Measurements from ENCODE around the gene PREB.

Gene PREB

GRCh38 chr2:27094353-27094984 is 40.0 kb downstream of the PREB start:
- no peak for DNase-seq (ENCODE audit: low spot score)

DNA sequence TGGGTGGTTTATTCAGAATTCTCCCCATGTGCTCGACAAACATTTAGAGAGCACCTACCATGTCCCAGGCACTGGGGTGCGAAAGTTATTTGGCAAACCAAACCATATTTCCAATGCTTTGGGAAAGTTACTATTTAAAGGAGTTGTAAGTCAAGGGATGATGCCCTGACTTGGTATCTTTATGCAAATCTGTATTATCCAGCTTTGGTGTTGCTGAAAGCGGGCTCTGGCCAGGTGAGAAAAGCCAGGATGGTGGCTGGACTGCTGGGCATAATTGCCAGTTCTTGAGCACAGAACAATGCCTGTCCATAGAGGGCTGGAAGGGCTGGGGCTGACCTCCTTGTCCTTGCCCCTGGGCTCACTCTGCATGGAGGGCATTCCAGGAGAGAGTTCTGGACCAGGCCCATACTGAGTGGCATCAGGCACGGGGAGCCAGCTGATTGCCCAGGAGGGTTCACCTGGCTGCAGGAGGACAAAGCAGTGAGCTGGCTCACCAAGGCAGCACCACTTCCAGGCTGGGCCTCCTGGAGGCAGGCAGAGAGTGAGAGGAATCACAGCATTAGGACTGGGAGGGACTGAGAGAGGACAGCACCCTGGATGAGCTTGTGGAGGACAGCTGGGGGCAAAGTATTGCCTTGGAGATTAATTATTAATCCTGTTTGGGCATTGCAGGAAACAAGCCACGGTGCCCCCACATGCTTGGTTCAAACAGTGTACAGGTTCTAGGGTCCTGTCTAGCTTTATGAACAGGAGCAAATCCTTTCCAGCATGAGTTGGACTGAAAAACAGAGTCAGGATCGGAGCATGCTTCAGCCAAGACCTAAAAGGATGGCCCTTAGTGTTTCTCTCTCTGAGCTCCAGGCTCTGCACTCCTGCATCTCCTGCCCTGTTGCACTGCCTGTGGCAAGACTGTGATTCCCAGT is 40.7 kb downstream of the PREB start:
- DNase-seq (ENCODE audit: low spot score): no peak

- DNase-seq (ENCODE audit: low spot score): no peak
Measured at GRCh38 chr2:27092696-27093429, 41.6 kb downstream of the PREB start.

DNA sequence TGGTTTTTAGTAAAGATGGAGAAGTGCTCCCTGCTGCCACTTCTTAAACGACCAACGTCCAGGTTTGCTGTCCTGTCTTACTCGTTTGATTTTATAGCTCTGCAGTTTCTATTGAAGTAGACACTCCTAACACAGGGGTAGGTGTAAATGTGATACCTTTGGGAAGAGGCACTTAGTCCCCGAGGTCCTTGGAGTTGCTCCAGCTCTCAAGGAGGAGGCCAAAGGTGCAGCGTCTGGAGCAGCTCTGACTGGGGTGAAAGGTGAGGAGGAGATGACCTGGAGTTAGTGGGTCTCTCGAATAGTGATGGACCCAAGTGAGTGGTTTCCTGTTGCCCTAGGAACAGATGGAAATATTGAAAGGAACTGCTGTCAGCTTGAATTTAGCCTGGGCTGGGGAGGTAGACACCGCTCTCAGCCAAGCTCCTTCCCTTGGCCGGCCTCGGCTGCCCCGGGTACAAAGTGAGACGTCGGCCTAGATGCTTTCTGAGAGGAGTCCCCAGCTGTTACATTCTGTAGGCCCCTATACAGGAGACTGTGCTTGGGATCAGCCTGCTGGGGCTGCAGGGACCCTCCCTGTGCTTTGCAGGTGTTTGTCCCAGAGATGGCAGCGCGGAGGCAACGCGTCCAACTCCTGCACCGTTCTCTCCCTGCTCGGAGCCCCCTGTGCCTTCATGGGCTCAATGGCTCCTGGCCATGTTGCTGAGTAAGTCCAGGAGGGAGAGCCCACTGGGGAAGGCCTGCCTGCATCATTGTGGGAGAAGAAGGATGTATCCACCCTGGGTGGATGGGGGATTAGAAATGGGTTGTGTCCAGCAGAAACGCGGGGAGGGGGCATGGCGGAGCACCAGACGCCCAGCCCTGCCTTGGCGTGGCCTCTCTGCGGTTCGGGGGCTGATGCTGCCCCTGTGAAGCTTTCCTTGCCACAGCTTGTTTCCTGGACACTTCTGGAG is 42.4 kb downstream of the PREB start:
- no peak for DNase-seq (ENCODE audit: low spot score)

DNA sequence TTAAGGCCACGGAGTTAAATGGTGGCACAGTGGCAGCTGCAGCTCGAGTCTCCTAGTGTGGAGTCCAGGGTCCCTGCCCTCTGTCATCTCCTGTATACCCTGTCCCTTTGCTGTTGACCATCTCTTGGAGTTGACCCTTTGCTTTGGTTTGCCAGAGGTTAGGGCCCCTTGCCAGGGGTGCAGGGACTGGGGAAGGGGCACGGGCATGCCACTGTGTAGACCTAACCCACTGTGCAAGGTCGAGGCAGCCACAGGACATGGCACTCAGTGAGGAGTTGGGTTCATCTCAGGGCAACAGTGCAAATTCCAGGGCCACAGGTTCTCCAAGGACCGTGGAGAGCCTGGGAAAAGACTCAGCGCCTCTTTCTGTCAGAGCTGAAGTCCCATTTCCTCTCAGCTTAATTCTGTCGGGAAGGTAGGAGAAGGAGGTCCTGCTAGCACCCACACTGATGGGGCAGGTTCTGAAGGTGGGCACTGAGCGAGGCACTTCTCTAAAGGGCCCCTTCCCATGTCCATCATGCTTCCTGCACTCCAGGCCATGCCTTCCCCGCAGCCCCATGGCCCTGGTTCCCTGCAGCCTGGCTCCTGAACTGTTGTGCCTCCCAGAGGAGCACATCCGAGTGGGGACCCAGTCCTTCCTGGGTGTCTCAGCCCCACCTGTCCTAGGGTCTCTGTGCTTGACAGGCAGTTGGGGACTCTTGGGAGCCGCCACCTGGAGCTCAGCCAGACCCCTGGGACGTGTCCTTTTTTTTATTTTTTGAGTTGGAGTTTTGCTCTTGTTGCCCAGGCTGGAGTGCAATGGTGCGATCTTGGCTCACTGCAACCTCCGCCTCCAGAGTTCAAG is 45.1 kb downstream of the PREB start:
- no peak for DNase-seq (ENCODE audit: low spot score)

- DNase-seq (ENCODE audit: low spot score): no peak
Measured at GRCh38 chr2:27088634-27089033, 45.8 kb downstream of the PREB start.

GRCh38 chr2:27087823-27088410 is 46.5 kb downstream of the PREB start:
- DNase-seq (ENCODE audit: low spot score): no peak

DNA sequence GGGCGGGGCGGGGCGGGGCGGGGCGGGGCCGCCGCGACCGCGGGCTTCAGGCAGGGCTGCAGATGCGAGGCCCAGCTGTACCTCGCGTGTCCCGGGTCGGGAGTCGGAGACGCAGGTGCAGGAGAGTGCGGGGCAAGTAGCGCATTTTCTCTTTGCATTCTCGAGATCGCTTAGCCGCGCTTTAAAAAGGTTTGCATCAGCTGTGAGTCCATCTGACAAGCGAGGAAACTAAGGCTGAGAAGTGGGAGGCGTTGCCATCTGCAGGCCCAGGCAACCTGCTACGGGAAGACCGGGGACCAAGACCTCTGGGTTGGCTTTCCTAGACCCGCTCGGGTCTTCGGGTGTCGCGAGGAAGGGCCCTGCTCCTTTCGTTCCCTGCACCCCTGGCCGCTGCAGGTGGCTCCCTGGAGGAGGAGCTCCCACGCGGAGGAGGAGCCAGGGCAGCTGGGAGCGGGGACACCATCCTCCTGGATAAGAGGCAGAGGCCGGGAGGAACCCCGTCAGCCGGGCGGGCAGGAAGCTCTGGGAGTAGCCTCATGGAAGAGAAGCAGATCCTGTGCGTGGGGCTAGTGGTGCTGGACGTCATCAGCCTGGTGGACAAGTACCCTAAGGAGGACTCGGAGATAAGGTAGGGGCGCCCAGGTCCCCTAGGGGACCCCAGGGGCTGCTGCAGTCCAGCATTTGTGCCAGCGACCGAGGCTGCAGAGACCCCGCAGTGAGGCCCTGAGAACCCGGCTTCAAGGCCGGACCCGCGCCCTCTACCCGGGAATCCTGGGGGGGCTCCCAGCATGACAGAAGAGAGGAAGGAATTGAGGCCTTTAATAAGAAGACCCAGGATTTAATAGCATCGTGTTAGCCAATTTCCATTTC is 47.5 kb downstream of the PREB start, which contains the start of gene KHK:
TSS of gene KHK (plus strand) at position 49 of the 870 bp plus-strand sequence. CDS start at position 537, 488 bp downstream.
- peak; percentile 79 for DNase-seq (ENCODE audit: low spot score)

DNA sequence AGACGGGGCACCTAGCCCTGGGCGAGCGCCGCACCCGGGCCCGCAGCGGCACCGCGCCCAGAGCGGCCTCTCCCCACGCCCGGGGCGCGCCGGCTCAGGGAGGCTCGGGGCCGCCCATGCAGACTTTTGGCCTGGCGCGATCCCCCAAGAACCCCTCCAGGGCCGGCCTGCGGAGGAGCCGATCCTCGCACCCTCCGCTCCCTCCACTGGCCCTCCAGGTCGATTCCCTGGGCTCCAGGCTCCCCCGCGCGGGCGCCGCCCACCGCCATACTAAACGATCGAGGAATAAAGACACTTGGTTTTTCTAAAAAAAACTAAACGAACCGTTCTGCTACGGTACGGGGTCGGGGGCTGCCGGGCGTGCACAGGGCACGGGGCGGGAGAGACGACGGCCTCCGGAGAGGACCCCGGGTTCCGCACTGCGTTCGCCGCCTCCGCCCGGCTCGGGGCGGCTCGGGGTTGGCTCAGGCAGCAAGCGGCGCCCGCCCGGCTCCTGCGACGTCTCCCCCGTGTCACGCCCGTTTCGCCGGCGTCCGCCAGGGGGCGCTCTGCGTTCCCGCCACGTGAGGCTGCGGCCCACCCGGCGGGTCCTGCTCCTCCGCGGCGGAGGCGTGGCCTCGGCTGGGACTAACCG is 48.2 kb downstream of the PREB start:
- DNase-seq (ENCODE audit: low spot score): peak; percentile 99

DNA sequence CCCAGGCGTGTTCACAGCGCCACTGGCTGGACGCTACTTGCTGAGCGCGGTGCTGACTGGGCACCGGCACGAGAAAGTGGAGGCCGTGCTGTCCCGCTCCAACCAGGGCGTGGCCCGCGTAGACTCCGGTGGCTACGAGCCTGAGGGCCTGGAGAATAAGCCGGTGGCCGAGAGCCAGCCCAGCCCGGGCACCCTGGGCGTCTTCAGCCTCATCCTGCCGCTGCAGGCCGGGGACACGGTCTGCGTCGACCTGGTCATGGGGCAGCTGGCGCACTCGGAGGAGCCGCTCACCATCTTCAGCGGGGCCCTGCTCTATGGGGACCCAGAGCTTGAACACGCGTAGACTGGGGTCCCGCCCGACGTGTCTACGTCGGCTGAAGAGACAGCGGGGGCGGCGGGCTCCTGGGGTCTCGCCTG is 48.8 kb downstream of the PREB start:
- peak; percentile 82 for DNase-seq (ENCODE audit: low spot score)

DNA sequence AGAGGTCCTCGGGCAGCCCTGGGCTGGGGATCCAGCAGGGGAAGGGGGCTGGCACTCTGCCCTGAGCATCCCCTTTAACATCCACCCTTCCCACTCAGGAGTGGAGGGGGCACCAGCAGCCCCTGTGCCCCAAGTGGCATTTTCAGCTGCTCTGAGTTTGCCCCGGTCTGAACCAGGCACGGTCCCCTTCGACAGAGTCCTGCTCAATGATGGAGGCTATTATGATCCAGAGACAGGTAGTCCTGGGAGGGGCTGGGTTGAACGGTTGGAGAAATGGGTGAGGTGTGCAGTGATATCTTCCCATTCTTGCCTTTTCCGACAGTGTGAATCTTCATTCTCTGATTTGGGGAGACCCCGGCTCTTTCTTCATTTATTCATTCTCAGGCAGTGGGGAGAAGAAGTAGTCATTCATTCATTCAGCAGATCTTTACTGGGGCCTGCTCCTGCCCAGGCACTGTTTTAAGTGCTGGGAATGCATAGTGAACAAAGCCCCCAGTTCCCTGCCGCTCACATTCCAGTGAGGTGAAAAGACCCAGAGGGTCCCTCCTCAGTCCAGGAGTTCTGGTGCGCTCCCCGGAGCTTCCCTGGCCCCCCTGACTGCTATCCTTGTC is 49.3 kb downstream of the PREB start:
- DNase-seq (ENCODE audit: low spot score): no peak

GRCh38 chr2:27084297-27085061 is 50.0 kb downstream of the PREB start:
- no peak for DNase-seq (ENCODE audit: low spot score)

DNA sequence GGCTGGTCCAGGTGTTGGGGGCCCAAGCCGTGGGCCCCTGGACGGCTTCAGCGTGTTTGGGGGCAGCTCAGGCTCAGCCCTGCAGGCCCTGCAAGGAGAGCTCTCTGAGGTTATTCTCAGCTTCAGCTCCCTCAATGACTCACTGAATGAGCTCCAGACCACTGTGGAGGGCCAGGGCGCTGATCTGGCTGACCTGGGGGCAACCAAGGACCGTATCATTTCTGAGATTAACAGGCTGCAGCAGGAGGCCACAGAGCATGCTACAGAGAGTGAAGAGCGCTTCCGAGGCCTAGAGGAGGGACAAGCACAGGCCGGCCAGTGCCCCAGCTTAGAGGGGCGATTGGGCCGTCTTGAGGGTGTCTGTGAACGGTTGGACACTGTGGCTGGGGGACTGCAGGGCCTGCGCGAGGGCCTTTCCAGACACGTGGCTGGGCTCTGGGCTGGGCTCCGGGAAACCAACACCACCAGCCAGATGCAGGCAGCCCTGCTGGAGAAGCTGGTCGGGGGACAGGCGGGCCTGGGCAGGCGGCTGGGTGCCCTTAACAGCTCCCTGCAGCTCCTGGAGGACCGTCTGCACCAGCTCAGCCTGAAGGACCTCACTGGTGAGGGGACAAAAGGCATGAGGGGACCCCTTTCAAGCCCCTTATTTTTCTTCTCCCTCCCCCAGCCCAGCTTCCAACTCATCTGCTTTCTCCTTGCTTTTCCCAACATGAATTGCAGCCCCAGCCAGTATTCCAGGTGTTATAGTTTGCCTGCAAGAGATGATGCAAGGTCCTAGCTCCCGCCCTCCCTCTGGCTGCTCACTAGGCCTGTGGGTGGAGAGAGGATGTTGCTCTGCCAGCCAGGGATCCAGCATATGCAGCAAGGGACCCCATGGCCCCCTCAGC is 50.8 kb downstream of the PREB start:
- no peak for DNase-seq (ENCODE audit: low spot score)

DNA sequence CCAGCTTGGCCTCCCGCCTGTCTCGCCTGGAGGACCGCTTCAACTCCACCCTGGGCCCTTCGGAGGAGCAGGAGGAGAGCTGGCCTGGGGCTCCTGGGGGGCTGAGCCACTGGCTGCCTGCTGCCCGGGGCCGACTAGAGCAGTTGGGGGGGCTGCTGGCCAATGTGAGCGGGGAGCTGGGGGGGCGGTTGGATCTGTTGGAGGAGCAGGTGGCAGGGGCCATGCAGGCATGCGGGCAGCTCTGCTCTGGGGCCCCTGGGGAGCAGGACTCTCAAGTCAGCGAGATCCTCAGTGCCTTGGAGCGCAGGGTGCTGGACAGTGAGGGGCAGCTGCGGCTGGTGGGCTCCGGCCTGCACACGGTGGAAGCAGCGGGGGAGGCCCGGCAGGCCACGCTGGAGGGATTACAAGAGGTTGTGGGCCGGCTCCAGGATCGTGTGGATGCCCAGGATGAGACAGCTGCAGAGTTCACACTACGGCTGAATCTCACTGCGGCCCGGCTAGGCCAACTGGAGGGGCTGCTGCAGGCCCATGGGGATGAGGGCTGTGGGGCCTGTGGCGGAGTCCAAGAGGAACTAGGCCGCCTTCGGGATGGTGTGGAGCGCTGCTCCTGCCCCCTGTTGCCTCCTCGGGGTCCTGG is 51.5 kb downstream of the PREB start:
- DNase-seq (ENCODE audit: low spot score): no peak

DNA sequence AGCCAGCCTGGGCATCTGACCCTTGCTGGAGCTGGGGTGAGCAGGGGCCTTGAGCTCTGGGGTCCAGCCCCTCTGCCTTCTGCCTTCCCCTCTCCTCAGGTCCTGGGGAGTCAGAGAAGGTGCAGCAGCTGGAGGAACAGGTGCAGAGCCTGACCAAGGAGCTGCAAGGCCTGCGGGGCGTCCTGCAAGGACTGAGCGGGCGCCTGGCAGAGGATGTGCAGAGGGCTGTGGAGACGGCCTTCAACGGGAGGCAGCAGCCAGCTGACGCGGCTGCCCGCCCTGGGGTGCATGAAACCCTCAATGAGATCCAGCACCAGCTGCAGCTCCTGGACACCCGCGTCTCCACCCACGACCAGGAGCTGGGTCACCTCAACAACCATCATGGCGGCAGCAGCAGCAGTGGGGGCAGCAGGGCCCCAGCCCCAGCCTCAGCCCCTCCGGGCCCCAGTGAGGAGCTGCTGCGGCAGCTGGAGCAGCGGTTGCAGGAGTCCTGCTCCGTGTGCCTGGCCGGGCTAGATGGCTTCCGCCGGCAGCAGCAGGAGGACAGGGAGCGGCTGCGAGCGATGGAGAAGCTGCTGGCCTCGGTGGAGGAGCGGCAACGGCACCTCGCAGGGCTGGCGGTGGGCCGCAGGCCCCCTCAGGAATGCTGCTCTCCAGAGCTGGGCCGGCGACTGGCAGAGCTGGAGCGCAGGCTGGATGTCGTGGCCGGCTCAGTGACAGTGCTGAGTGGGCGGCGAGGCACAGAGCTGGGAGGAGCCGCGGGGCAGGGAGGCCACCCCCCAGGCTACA is 52.3 kb downstream of the PREB start:
- no peak for DNase-seq (ENCODE audit: low spot score)
